Measurements from ENCODE around the gene ADAMTS12. TPM values are rescaled to one million over a fixed set of nuclear protein-coding genes. Genes with fewer than 3 reads are reported as not detected.

The ADAMTS12 gene
- total RNA-seq, 8 experiments from 2014 or later, result 0.80 to 42.7 (median 4.0) TPM

GRCh38 chr5:33487236-33487635 is 404.6 kb downstream of the ADAMTS12 start:
- Histone ChIP-seq H3K4me3 (no peak overlapping the region), H3K27ac (no peak overlapping the region), H3K4me1 (replicated peaks in 1 of 2) (peaks cover 8 to 9% of the 10 kb centered on the region in 2 donors)
- in situ Hi-C loops (cut with MboI; ENCODE audit: low pct_unique_long_range_greater_than_20kb in 2 of 9, low sequenced_read_pairs in 9 of 9, unreplicated experiment in 9 of 9), result loop anchor here in 1 of 9 experiments (25.0 kb wide), 1 partner anchor 450 kb away; the partner anchor contains the start of gene RXFP3
- ATAC-seq (replicated peaks in 6 of 8), result no peak
- 31 to 100% (median 84%) methylated on average over 1 to 3 of the region's 3 CpGs for WGBS, 10 experiments

- peak in 1 of 8 experiments; percentile 19 for ATAC-seq (replicated peaks in 6 of 8)
- peaks cover 8 to 9% of the 10 kb centered on the region in 2 donors for H3K4me1 ChIP-seq (replicated peaks in 1 of 2)
- WGBS, 10 experiments, result 72 to 95% (median 89%) methylated on average over 2 to 6 of the region's 7 CpGs; no CpG with 5 or more reads in 3 of the 10 experiments
- in situ Hi-C loops (cut with MboI; ENCODE audit: low pct_unique_long_range_greater_than_20kb in 2 of 9, low sequenced_read_pairs in 9 of 9, unreplicated experiment in 9 of 9), result loop anchor here in 1 of 9 experiments (25.0 kb wide), 1 partner anchor 455 kb away; the partner anchor contains the start of gene RXFP3
- no peak overlapping the region for H3K27ac ChIP-seq
- H3K4me3 ChIP-seq, result no peak overlapping the region
Observed at GRCh38 chr5:33482335-33482734, 409.5 kb downstream of the ADAMTS12 start.

GRCh38 chr5:33480876-33481275 is 410.9 kb downstream of the ADAMTS12 start:
- H3K4me1 ChIP-seq (replicated peaks in 1 of 2), result peaks cover 8 to 9% of the 10 kb centered on the region in 2 donors
- no CpG with 5 or more reads among the region's 2 CpGs for WGBS, 10 experiments
- no peak overlapping the region for H3K27ac ChIP-seq
- in situ Hi-C loops (cut with MboI; ENCODE audit: low pct_unique_long_range_greater_than_20kb in 2 of 9, low sequenced_read_pairs in 9 of 9, unreplicated experiment in 9 of 9), result loop anchor here in 1 of 9 experiments (25.0 kb wide), 1 partner anchor 456 kb away; the partner anchor contains the start of gene RXFP3
- H3K4me3 ChIP-seq, result no peak overlapping the region
- no peak for ATAC-seq (replicated peaks in 6 of 8)

GRCh38 chr5:33479311-33479710 is 412.5 kb downstream of the ADAMTS12 start:
- Histone ChIP-seq H3K4me1 (replicated peaks in 1 of 2) (no peaks in the 10 kb centered on the region), H3K4me3 (no peak overlapping the region), H3K27ac (no peak overlapping the region)
- in situ Hi-C loops (cut with MboI; ENCODE audit: low pct_unique_long_range_greater_than_20kb in 2 of 9, low sequenced_read_pairs in 9 of 9, unreplicated experiment in 9 of 9), result loop anchor here in 1 of 9 experiments (25.0 kb wide), 1 partner anchor 458 kb away; the partner anchor contains the start of gene RXFP3
- 83 to 100% (median 100%) methylated on average over 1 to 3 of the region's 3 CpGs; no CpG with 5 or more reads in 3 of the 10 experiments for WGBS, 10 experiments
- ATAC-seq (replicated peaks in 6 of 8), result no peak

- no peaks in the 10 kb centered on the region for H3K4me1 ChIP-seq (replicated peaks in 1 of 2)
- ATAC-seq (replicated peaks in 6 of 8), result no peak
- in situ Hi-C loops (cut with MboI; ENCODE audit: low pct_unique_long_range_greater_than_20kb in 2 of 9, low sequenced_read_pairs in 9 of 9, unreplicated experiment in 9 of 9), result loop anchor here in 1 of 9 experiments (25.0 kb wide), 1 partner anchor 459 kb away; the partner anchor contains the start of gene RXFP3
- WGBS, 10 experiments, result 100% methylated on average over 1 to 2 of the region's 2 CpGs; no CpG with 5 or more reads in 4 of the 10 experiments
- H3K4me3 ChIP-seq, result no peak overlapping the region
- H3K27ac ChIP-seq, result no peak overlapping the region
Observed at GRCh38 chr5:33477816-33478215, 414.0 kb downstream of the ADAMTS12 start.

GRCh38 chr5:33476992-33477391 is 414.8 kb downstream of the ADAMTS12 start:
- WGBS, 10 experiments, result 80 to 100% (median 100%) methylated on average over 1 to 3 of the region's 3 CpGs; no CpG with 5 or more reads in 5 of the 10 experiments
- H3K4me3 ChIP-seq, result no peak overlapping the region
- peak in 1 of 8 experiments; percentile 51 for ATAC-seq (replicated peaks in 6 of 8)
- H3K27ac ChIP-seq, result no peak overlapping the region
- in situ Hi-C loops (cut with MboI; ENCODE audit: low pct_unique_long_range_greater_than_20kb in 2 of 9, low sequenced_read_pairs in 9 of 9, unreplicated experiment in 9 of 9), result loop anchor here in 1 of 9 experiments (25.0 kb wide), 1 partner anchor 460 kb away; the partner anchor contains the start of gene RXFP3
- no peaks in the 10 kb centered on the region for H3K4me1 ChIP-seq (replicated peaks in 1 of 2)

GRCh38 chr5:33475706-33476105 is 416.1 kb downstream of the ADAMTS12 start:
- WGBS, 10 experiments, result 80 to 100% (median 100%) methylated on average over 1 to 4 of the region's 5 CpGs; no CpG with 5 or more reads in 2 of the 10 experiments
- no peak for ATAC-seq (replicated peaks in 6 of 8)
- Histone ChIP-seq H3K4me3 (no peak overlapping the region), H3K4me1 (replicated peaks in 1 of 2) (no peaks in the 10 kb centered on the region), H3K27ac (no peak overlapping the region)
- in situ Hi-C loops (cut with MboI; ENCODE audit: low pct_unique_long_range_greater_than_20kb in 2 of 9, low sequenced_read_pairs in 9 of 9, unreplicated experiment in 9 of 9), result loop anchor here in 1 of 9 experiments (25.0 kb wide), 1 partner anchor 462 kb away; the partner anchor contains the start of gene RXFP3

GRCh38 chr5:33474931-33475499 is 416.8 kb downstream of the ADAMTS12 start:
- in situ Hi-C loops (cut with MboI; ENCODE audit: low pct_unique_long_range_greater_than_20kb in 2 of 9, low sequenced_read_pairs in 9 of 9, unreplicated experiment in 9 of 9), result loop anchor here in 3 of 9 experiments (25.0 kb wide), 1 partner anchor 462 kb away; the partner anchor contains the start of gene RXFP3 (in 3 of the 3)
- Histone ChIP-seq H3K27ac (no peak overlapping the region), H3K4me3 (no peak overlapping the region), H3K4me1 (replicated peaks in 1 of 2) (no peaks in the 10 kb centered on the region)
- no peak for ATAC-seq (replicated peaks in 6 of 8)
- 90 to 100% (median 98%) methylated on average over 1 to 3 of the region's 3 CpGs; no CpG with 5 or more reads in 2 of the 10 experiments for WGBS, 10 experiments

GRCh38 chr5:33474004-33474403 is 417.8 kb downstream of the ADAMTS12 start:
- Histone ChIP-seq H3K4me3 (no peak overlapping the region), H3K27ac (no peak overlapping the region), H3K4me1 (replicated peaks in 1 of 2) (no peaks in the 10 kb centered on the region)
- no peak for ATAC-seq (replicated peaks in 6 of 8)
- in situ Hi-C loops (cut with MboI; ENCODE audit: low pct_unique_long_range_greater_than_20kb in 2 of 9, low sequenced_read_pairs in 9 of 9, unreplicated experiment in 9 of 9), result loop anchor here in 2 of 9 experiments (25.0 kb wide), 1 partner anchor 463 kb away; the partner anchor contains the start of gene RXFP3 (in 2 of the 2)
- WGBS, 10 experiments, result 92 to 100% (median 100%) methylated on average over 1 to 2 of the region's 2 CpGs; no CpG with 5 or more reads in 3 of the 10 experiments

Other genes with a start within 250 kb of the ADAMTS12 start
- 1 to 10 TPM in 1 of 8 experiments, under 1 TPM in 5, not detected in 2; 0.14 to 1.3 (median 0.80) TPM for gene RXFP3, start 44.4 kb upstream of the ADAMTS12 start, total RNA-seq
- 1 to 10 TPM in 1 of 8 experiments, under 1 TPM in 7; 0.18 to 1.5 (median 0.47) TPM for gene SLC45A2, start 92.7 kb upstream of the ADAMTS12 start, total RNA-seq
- gene AMACR, start 116.1 kb upstream of the ADAMTS12 start, total RNA-seq, result 10 to 100 TPM in 4 of 8 experiments, 1 to 10 TPM in 4; 4.2 to 17.7 (median 8.7) TPM
- gene C1QTNF3, start 151.2 kb upstream of the ADAMTS12 start, total RNA-seq, result 10 to 100 TPM in 1 of 8 experiments, 1 to 10 TPM in 6, under 1 TPM in 1; 0.66 to 19.0 (median 6.8) TPM

Measured in motor neuron (in vitro differentiated cells).